NCI-H510A (cell line): ENCODE measurements around the gene CER1.

Experiments
- DNase-seq: peaks from one replicate; lab custom pipeline; 2025; lab: John Stamatoyannopoulos, UW

The CER1 gene

DNA sequence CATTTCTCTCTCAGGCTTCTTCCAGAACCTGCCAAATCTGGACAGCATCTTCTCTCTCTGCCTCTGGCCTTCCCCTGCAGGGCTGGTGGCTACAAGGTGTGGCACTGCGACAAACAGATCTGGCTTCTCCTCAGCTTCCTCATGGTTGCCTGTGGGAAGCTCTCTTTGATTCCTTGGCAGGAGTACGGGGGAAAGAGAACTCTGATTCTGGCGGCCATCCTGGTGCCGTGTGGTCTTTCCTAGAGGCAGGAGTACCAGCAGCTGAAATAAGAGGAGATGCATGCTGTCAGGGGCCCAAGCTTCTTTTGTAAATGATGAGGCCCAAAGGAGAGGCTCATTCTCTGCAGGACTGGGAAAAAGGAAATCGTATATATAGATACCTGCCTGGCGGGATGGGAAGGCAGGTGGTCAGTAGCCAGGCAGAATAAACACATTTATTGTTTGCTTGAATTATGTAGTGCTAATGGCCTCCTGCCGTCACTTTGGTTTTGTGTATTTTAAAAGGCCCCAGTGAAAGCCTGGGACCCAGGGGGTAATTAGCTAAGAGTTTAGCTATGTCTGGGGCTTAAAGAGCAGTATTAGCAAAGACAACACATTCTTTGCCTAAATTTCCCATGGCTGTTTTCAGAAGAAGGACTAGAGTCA is at the start of gene CER1:
Gene CER1 (minus strand): TSS at position 343 of the 645 bp plus-strand sequence. CDS start 61 bp downstream, at position 282.
- no peak for DNase-seq

GRCh38 chr9:14770592-14770991 is 48.1 kb upstream of the CER1 start:
- no peak for DNase-seq

GRCh38 chr9:14769230-14769571 is 46.7 kb upstream of the CER1 start:
- DNase-seq = no peak

DNA sequence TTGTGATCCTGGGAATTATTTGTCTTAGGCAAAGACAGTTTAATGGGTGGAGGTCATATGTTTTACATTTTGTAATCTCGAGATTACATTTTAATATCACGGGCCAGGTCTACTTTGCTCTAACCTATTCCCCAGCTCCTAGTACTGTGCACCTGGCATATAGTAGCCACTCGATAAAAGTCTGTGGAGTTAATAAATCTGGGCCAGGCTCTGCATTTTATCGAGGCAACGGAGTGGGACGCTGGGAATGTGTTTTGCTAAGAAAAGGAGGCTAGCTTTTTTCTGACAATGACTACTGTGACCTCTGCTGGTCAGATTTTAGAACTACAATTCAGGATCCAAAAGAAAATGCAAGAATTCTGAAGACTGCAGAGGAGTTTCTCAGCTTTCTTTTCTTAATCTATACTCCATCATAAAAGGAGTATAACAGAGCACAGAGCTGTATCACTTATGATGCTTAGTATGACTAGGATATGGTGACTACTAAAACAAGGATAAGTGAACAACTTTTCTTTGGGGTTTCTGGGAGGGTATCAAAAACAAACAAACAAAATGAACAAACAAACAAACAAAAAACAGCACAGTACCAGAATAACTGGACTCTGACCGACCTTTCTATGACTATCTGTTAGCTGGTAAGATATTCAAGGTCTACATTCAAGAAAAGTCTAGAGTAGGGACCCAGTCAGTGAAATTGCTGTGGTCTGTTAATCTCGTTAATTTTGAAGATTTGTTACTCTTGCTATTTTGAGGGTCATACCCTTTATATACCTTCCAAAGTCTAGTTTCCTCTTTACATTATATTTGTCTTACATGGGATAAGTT is 46.1 kb upstream of the CER1 start:
- no peak for DNase-seq

GRCh38 chr9:14766299-14766698 is 43.8 kb upstream of the CER1 start:
- no peak for DNase-seq

- no peak for DNase-seq
Measured at GRCh38 chr9:14761584-14761983, 39.1 kb upstream of the CER1 start.

DNA sequence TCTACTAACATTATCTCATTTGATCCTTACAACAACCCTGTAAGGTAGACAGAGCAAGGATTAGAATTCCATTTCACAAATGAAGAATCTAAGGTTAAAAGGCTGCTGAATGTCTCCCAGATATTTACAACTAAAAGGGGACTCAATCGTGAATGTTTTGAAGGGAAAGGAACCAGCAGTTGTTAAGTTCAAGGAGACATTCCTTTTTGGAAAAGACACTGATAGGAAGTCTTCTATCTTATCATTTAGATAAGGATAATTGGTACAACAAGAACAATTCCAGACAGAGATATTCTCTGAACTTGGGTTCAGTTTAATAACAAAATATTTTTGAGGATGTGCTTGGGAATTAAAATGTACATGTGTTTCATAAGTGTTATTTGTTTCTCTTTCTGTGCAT is 37.5 kb upstream of the CER1 start:
- DNase-seq = no peak

DNA sequence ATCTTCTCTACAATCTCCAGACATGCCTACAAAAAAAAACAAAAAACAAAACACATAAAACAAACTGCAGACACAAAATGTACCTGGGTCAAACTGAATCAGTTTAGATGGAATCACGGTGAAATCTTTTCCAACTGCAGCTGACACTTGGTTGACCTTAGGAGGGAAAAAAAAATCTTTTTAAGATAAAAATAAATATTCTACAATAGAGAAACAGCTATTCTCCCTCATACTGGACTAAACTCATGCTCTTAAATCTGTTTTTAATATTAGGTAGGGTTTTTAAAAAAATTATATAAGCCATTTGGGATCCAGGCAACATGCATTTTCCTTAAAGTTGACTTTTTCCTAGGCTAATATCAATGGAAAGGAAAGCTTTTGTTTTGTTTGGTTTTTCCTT is 33.8 kb upstream of the CER1 start:
- DNase-seq = no peak

DNA sequence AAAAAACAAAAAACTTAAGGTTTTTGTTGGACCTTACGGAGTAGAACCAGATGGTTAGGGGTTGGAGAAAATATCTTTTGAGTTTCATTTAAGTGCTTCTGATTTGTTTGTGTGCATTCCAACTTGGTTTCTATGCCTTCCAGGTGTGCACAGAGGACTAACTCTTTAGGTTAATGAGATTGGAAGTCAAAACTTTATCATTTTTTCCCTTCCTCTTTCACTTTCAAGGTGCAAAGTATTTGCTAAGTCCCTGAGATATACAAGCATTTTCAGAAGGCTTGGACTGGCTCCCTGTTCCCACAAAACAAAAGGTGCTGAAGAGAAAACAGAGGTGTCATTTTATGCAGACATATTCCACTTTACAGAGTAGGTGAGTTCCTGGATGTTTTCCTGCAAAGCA is 30.3 kb upstream of the CER1 start:
- no peak for DNase-seq

DNA sequence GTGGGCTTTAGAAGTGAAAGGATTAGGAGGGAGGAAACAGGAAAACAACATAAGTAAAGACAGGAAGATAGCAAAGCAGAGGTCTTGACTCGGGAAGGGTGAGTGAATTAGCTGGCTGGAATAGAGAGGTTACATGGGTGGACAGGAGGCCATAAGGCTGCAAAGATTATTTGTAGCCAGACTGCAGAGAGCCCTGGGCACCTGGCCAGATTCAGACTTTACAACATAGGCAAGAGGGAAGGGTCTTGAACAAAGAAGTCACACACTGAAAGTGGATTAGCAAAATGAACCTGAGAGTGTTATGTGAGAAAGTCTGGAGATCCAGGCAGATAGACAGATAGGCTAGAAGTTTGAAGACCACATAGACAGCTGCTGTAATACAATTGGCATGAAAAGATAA is 29.7 kb upstream of the CER1 start:
- DNase-seq = no peak

DNA sequence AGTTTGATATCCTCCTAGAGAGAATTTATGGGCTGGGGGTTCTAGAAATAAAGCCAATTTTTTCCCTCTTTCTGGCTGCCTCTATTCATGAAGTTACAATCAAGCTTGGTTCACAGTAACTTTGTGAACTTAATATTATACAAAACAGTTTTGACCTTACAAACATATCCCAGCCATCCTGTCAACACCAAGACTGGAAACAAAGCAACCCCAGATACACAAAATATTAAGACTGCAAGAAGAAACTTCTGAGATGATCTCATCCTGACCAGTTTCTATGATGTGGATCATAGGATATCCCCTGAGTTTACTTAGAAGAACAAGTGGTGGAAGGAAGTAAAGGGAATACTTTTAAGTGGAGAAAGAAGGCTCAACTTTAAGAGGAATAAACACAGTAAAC is 28.3 kb upstream of the CER1 start:
- DNase-seq = no peak

DNA sequence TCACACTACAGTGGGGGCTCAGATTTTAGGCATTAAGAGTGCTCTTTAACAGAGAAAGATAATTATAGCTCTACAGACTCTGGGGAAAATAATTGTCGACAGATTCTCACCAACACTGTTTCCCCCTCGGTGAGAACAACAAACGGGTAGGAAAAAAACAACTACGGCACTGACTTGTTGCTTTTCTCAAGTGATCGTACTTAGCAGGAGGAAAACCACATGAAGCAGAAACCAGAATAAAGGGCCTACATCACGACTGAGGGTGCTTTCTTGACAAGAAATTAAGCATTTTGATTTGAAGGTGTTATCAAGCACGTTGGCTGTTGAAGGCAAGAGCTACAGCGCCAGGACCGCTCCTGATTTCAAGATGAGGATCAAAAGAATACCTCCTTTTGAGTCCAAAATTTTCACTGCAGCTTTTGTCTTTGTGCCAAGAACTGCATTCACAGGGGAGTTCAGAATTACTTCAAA is 27.2 kb upstream of the CER1 start:
- DNase-seq = no peak

- no peak for DNase-seq
Measured at GRCh38 chr9:14748373-14748772, 25.8 kb upstream of the CER1 start.

DNA sequence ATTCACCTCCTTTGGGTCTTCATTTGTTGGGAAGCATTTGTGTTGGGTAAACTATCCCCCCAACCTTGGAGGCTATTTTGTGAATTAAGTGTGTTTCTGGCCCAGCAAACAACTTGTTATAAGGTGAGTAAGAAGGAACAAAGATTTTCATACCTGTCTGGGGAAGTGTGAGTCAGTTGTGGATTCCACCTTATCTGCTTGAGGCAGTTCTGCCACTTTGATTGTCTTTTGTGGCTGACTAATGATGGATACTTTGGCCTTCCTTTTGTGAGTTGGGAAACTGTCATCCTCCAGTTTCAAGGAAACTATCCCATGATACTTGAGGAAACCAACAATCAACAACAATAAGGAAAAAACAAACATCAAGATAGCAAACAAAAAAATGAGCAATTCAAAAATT is 24.6 kb upstream of the CER1 start:
- no peak for DNase-seq

DNA sequence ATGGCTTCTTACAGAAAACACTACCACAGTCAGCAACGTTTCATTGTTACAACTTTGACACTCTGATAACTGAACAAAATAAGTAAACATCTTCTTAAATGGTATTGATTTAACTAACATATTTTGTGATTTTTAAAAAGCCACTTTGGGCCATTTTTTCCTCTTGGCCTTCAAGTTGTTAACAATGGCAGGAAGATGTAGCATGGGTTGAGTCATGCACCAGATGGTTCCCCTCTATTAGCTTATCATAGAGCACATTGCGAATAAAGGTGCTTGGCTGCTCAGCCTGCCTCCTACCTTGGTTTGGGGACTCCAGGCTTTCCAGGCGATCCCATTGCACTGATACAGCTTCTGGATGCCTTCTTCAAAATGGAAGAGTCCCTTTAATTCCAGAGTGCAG is 24.1 kb upstream of the CER1 start:
- DNase-seq = no peak

GRCh38 chr9:14744768-14745167 is 22.2 kb upstream of the CER1 start:
- DNase-seq = no peak

GRCh38 chr9:14741369-14741768 is 18.8 kb upstream of the CER1 start:
- DNase-seq = no peak

DNA sequence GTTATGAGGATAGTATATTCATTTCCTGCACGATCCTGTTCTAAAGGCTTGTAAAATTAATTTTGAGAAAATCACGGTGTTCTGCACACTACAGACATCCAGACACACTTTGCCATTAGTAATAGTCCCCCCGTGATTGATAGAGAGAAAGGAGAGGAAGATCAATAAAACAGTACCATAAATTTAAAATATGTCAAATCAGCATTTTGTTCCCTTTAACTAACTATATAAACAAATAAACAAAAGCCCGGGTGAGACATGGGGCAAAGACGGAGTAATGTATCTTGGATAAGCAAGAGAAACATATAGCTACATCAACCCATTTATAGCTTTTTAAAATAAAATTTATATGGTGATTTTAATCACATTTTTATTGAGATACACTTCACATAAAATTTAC is 10.6 kb upstream of the CER1 start:
- DNase-seq = no peak

GRCh38 chr9:14731294-14731981 is 8.9 kb upstream of the CER1 start:
- no peak for DNase-seq

DNA sequence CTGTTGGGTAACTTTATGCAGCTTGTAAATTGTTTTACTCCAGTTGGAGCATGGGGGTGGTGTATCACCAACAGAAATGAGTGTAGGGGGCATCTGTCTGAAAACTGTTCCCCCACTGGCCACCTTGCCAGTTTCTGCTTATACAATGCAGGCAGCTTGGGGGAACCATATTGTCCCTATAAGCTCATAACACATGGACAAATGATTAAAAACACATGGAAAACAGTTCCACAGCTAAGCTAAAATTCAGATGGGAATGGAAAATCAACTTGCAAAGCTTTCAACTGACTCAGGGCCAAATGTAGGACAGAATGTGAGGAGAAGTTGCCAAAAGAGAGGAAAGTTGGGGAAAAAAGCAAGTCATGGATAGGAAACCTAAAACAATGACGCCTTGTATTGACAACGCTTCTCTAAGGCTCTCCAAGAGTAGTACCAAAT is 7.9 kb upstream of the CER1 start:
- no peak for DNase-seq

DNA sequence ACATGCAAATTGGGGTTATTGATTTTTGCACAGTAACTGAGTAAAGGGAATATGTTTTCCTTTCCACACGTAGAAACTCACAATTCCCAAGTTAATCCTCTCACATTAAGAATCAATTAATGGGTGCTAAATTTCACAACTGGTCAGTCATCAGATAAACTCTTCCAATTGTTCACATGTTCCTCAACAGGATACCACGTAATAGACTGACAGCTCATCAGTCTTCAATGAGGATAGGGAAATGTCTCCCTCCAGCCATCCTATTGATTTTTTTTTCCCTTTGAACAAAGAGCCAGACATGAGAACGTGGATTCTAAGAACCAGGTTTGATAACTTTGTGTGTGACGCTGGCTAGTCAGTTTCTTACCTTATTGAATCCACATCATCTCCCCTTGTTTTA is 768 bp upstream of the CER1 start:
- no peak for DNase-seq

GRCh38 chr9:14719231-14719923 is 3.2 kb downstream of the CER1 start:
- DNase-seq = no peak
